Measurements from ENCODE around the gene PLA2G4D. TPM values are rescaled to one million over a fixed set of nuclear protein-coding genes. Genes with fewer than 3 reads are reported as not detected.

The PLA2G4D gene
- total RNA-seq, 1 donor: not detected

- no peak within 1 kb of the TSS for H3K27ac ChIP-seq (ENCODE audit: low read depth, low read length)
- no peaks in the 10 kb centered on the region for H4K20me1 ChIP-seq (ENCODE audit: insufficient read depth, low read length)
- no peak within 1 kb of the TSS for H2AFZ ChIP-seq (ENCODE audit: low read length)
- no peaks in the 10 kb centered on the region for H3K9me3 ChIP-seq (ENCODE audit: low read depth, low read length)
- H3K4me3 ChIP-seq (ENCODE audit: insufficient read depth, low read length): no peak within 1 kb of the TSS
- H3K79me2 ChIP-seq (ENCODE audit: insufficient read depth, low read length): no peaks in the 10 kb centered on the region
- no peak for DNase-seq (ENCODE audit: insufficient read length, low spot score, missing footprints)
- TF ChIP-seq CTCF (IDR thresholded peaks at IDR 0.05; ENCODE audit: extremely low read depth, low read depth, low read length): no peak
- H3K4me1 ChIP-seq (ENCODE audit: insufficient read depth, low read length): no peaks in the 10 kb centered on the region
- no peaks in the 10 kb centered on the region for H3K36me3 ChIP-seq (ENCODE audit: insufficient read depth, low read length)
- H3K4me2 ChIP-seq (ENCODE audit: insufficient read depth, low read length): no peak within 1 kb of the TSS
- H3K27me3 ChIP-seq (ENCODE audit: insufficient read depth, low read length): peaks cover 19% of the 10 kb centered on the region
Observed at GRCh38 chr15:42020713-42021273, 73.6 kb downstream of the PLA2G4D start, which contains the start of gene PLA2G4E. PLA2G4E (minus strand) TSS chr15:42021042; CDS start chr15:42021030, 12 bp downstream.

GRCh38 chr15:42018306-42019224 is 75.8 kb downstream of the PLA2G4D start:
- H3K9me3 ChIP-seq (ENCODE audit: low read depth, low read length): no peaks in the 10 kb centered on the region
- no peak overlapping the region for H3K4me2 ChIP-seq (ENCODE audit: insufficient read depth, low read length)
- peak; percentile 76 for DNase-seq (ENCODE audit: insufficient read length, low spot score, missing footprints)
- H3K27me3 ChIP-seq (ENCODE audit: insufficient read depth, low read length): peaks cover 30% of the 10 kb centered on the region
- H3K4me3 ChIP-seq (ENCODE audit: insufficient read depth, low read length): no peak overlapping the region
- no peak for TF ChIP-seq CTCF (IDR thresholded peaks at IDR 0.05; ENCODE audit: extremely low read depth, low read depth, low read length)
- H3K36me3 ChIP-seq (ENCODE audit: insufficient read depth, low read length): no peaks in the 10 kb centered on the region
- H3K27ac ChIP-seq (ENCODE audit: low read depth, low read length): no peak overlapping the region
- no peaks in the 10 kb centered on the region for H3K79me2 ChIP-seq (ENCODE audit: insufficient read depth, low read length)
- H2AFZ ChIP-seq (ENCODE audit: low read length): no peak overlapping the region
- no peaks in the 10 kb centered on the region for H3K4me1 ChIP-seq (ENCODE audit: insufficient read depth, low read length)
- H4K20me1 ChIP-seq (ENCODE audit: insufficient read depth, low read length): no peaks in the 10 kb centered on the region

Other genes starting within 250 kb of the PLA2G4D start
- gene SPTBN5, start 200.5 kb downstream of the PLA2G4D start, total RNA-seq: under 0.01 and 0.36 TPM in 2 replicates
- 15.9 and 18.0 TPM in 2 replicates for gene EHD4, start 122.0 kb downstream of the PLA2G4D start, total RNA-seq
- gene PLA2G4E, start 73.5 kb downstream of the PLA2G4D start, total RNA-seq: not detected in 2 replicates
- gene PLA2G4F, start 62.1 kb upstream of the PLA2G4D start, total RNA-seq: not detected in 2 replicates
- gene VPS39, start 113.7 kb upstream of the PLA2G4D start, total RNA-seq: 69.1 and 76.6 TPM in 2 replicates
- gene GANC, start 178.6 kb upstream of the PLA2G4D start, total RNA-seq: 21.0 and 24.2 TPM in 2 replicates
- 85.8 and 88.4 TPM in 2 replicates for gene TMEM87A, start 178.9 kb upstream of the PLA2G4D start, total RNA-seq